Measurements from ENCODE around the gene SURF4. TPM values are rescaled to one million over a fixed set of nuclear protein-coding genes. Genes with fewer than 3 reads are reported as not detected.
"Not testable (repeated sequence)": the region's sequence is repeated elsewhere in the genome, so short reads cannot be mapped to it uniquely, and the experiment has no call there.

Gene SURF4
- total RNA-seq, 2 experiments from 2014 or later: 90.7 to 94.6 TPM

GRCh38 chr9:133340256-133340655 lies 35.6 kb downstream of the SURF4 start:
- POLR2A ChIA-PET: interaction anchor here (1.0 to 1.6 kb wide), 3 partner anchors 8 to 15 kb away, joined by 3 to 5 read pairs (median 5); partner anchors contain the start of genes MED22 and RPL7A
- Mint-ChIP-seq H3K27me3 (no peaks in the 10 kb centered on the region), H3K36me3 (ENCODE audit: low read depth) (peaks cover 51% of the 10 kb centered on the region), H3K4me1 (ENCODE audit: low read depth) (peaks cover 28% of the 10 kb centered on the region), H3K27ac (peak overlapping the region; percentile 47), H3K4me3 (peak overlapping the region; percentile 23), H3K9me3 (no peaks in the 10 kb centered on the region)
- no peaks in the 10 kb centered on the region for H3K9me3 ChIP-seq (ENCODE audit: control insufficient read depth in 1 of 2, insufficient read depth in 1 of 2, low read length in 2 of 2)
- intact Hi-C loops (cut with DNase I, micrococcal nuclease): loop anchor here in 1 of 2 experiments (10.0 kb wide), 1 partner anchor 935 kb away; the partner anchor contains the start of gene TTF1
- peaks cover 38% of the 10 kb centered on the region for H3K4me1 ChIP-seq (ENCODE audit: insufficient read depth, low read length)
- no peak overlapping the region for H3K27ac ChIP-seq (ENCODE audit: low read depth in 1 of 2, low read length in 2 of 2)
- peak in 1 of 14 experiments; percentile 15 for DNase-seq
- no peak for TF ChIP-seq CTCF (IDR thresholded peaks at IDR 0.05)
- no peaks in the 10 kb centered on the region for H3K27me3 ChIP-seq (ENCODE audit: control insufficient read depth in 1 of 2, insufficient read depth in 2 of 2, low read length in 2 of 2)
- H3K36me3 ChIP-seq (ENCODE audit: insufficient read depth, low read length): peaks cover 51% of the 10 kb centered on the region
- ATAC-seq (ENCODE audit: poor library complexity): no peak
- H3K4me3 ChIP-seq (ENCODE audit: low read length): no peak overlapping the region
- CTCF ChIA-PET: interaction anchor here (1.2 kb wide), 1 partner anchor 146 kb away, joined by 3 read pairs; no protein-coding TSS in a partner anchor

- ChIA-PET CTCF (no interaction called here), POLR2A (interaction anchor here (1.0 to 1.6 kb wide), 3 partner anchors 8 to 16 kb away, joined by 3 to 5 read pairs (median 5); partner anchors contain the start of genes MED22 and RPL7A)
- Mint-ChIP-seq H3K36me3 (ENCODE audit: low read depth) (peaks cover 50% of the 10 kb centered on the region), H3K4me1 (ENCODE audit: low read depth) (peaks cover 32% of the 10 kb centered on the region), H3K9me3 (no peaks in the 10 kb centered on the region), H3K27me3 (no peaks in the 10 kb centered on the region), H3K27ac (peak overlapping the region; percentile 47), H3K4me3 (no peak overlapping the region)
- Histone ChIP-seq H3K27ac (ENCODE audit: low read depth in 1 of 2, low read length in 2 of 2) (no peak overlapping the region), H3K4me1 (ENCODE audit: insufficient read depth, low read length) (peaks cover 43% of the 10 kb centered on the region), H3K27me3 (ENCODE audit: control insufficient read depth in 1 of 2, insufficient read depth in 2 of 2, low read length in 2 of 2) (no peaks in the 10 kb centered on the region), H3K36me3 (ENCODE audit: insufficient read depth, low read length) (peaks cover 46% of the 10 kb centered on the region), H3K4me3 (ENCODE audit: low read length) (no peak overlapping the region), H3K9me3 (ENCODE audit: control insufficient read depth in 1 of 2, insufficient read depth in 1 of 2, low read length in 2 of 2) (no peaks in the 10 kb centered on the region)
- intact Hi-C loops (cut with DNase I, micrococcal nuclease): loop anchor here in 1 of 2 experiments (5.0 to 10.0 kb wide), 4 partner anchors 138 to 935 kb away; partner anchors contain the start of genes GTF3C4, SLC2A6 and TTF1
- no peak for ATAC-seq (ENCODE audit: poor library complexity)
- TF ChIP-seq CTCF (IDR thresholded peaks at IDR 0.05): no peak
- DNase-seq: no peak
These were observed 36.2 kb downstream of the SURF4 start for GRCh38 chr9:133339641-133340040.

GRCh38 chr9:133335924-133336811 lies 39.7 kb downstream of the SURF4 start, which contains the start of gene SURF6:
Gene SURF6, minus strand, starts transcription at chr9:133336188. Its CDS starts 56 bp downstream, at chr9:133336132.
- peaks cover 32% of the 10 kb centered on the region for H3K4me1 Mint-ChIP-seq (ENCODE audit: low read depth)

DNA sequence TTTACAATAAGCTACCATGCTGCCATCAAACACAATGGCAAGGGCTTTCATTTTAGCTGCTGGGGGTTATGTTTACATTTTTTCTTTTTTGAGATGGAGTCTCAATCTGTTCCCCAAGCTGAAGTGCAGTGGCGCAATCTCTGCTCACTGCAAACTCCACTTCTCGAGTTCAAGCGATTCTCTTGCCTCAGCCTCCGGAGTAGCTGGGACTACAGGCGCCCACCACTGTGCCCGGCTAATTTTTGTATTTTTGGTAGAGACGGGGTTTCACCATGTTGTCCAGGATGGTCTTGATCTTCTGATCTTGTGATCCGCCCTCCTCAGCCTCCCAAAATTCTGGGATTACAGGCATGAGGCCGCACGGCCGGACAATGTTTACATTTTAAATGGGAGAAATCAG lies 41.0 kb downstream of the SURF4 start:
- H3K27ac ChIP-seq (ENCODE audit: low read depth in 1 of 2, low read length in 2 of 2); ATAC-seq (ENCODE audit: poor library complexity); DNase-seq; H3K9me3 Mint-ChIP-seq; H3K9me3 ChIP-seq (ENCODE audit: control insufficient read depth in 1 of 2, insufficient read depth in 1 of 2, low read length in 2 of 2); H3K27me3 ChIP-seq (ENCODE audit: control insufficient read depth in 1 of 2, insufficient read depth in 2 of 2, low read length in 2 of 2); H3K27me3 Mint-ChIP-seq: not testable (repeated sequence)
- intact Hi-C loops (cut with DNase I, micrococcal nuclease): loop anchor here in 1 of 2 experiments (5.0 kb wide), 5 partner anchors 142 to 663 kb away; partner anchors contain the start of genes GTF3C4, GTF3C5 and SLC2A6
- ChIA-PET CTCF (interaction anchor here (1.0 kb wide), 1 partner anchor 152 kb away, joined by 3 read pairs; no protein-coding TSS in a partner anchor), POLR2A (interaction anchor here (1.1 to 3.2 kb wide), 4 partner anchors 13 to 187 kb away, joined by 3 to 19 read pairs (median 10); partner anchors contain the start of genes MED22, RPL7A and STKLD1)
- Histone ChIP-seq H3K4me1 (ENCODE audit: insufficient read depth, low read length) (peaks cover 42% of the 10 kb centered on the region), H3K4me3 (ENCODE audit: low read length) (peak overlapping the region; percentile 86), H3K36me3 (ENCODE audit: insufficient read depth, low read length) (peaks cover 51% of the 10 kb centered on the region)
- Mint-ChIP-seq H3K4me1 (ENCODE audit: low read depth) (peaks cover 23% of the 10 kb centered on the region), H3K4me3 (peak overlapping the region; percentile 97), H3K27ac (peak overlapping the region; percentile 91), H3K36me3 (ENCODE audit: low read depth) (peaks cover 68% of the 10 kb centered on the region)

More at GRCh38 chr9:133335924-133336811, 39.7 kb downstream of the SURF4 start, which contains the start of gene SURF6:
- ChIA-PET CTCF (no interaction called here), POLR2A (interaction anchor here (1.3 to 3.2 kb wide), 3 partner anchors 12 to 41 kb away, joined by 5 to 19 read pairs (median 16); partner anchors contain the start of genes MED22, RPL7A and STKLD1)
- H3K27ac Mint-ChIP-seq: peak within 1 kb of the TSS; percentile 91
- no peaks in the 10 kb centered on the region for H3K27me3 Mint-ChIP-seq
- intact Hi-C loops (cut with DNase I, micrococcal nuclease): loop anchor here (1.0 to 5.0 kb wide), 9 partner anchors 12 to 664 kb away; partner anchors contain the start of genes MED22 (in 2 of the 2), RPL7A (in 2 of the 2), CACFD1 (in 1 of the 2) and GTF3C4 (in 1 of the 2)
- Histone ChIP-seq H3K36me3 (ENCODE audit: insufficient read depth, low read length) (peaks cover 48% of the 10 kb centered on the region), H3K4me3 (ENCODE audit: low read length) (peak within 1 kb of the TSS; percentile 86), H3K27me3 (ENCODE audit: control insufficient read depth in 1 of 2, insufficient read depth in 2 of 2, low read length in 2 of 2) (no peaks in the 10 kb centered on the region), H3K9me3 (ENCODE audit: control insufficient read depth in 1 of 2, insufficient read depth in 1 of 2, low read length in 2 of 2) (no peaks in the 10 kb centered on the region), H3K4me1 (ENCODE audit: insufficient read depth, low read length) (peaks cover 54% of the 10 kb centered on the region), H3K27ac (ENCODE audit: low read depth in 1 of 2, low read length in 2 of 2) (peak within 1 kb of the TSS; percentile 64 to 77)
- no peaks in the 10 kb centered on the region for H3K9me3 Mint-ChIP-seq
- DNase-seq (peak; percentile 85 to 97 (median 91)), ATAC-seq (ENCODE audit: poor library complexity) (peak; percentile 93)
- TF ChIP-seq CTCF (IDR thresholded peaks at IDR 0.05): no peak
- H3K36me3 Mint-ChIP-seq (ENCODE audit: low read depth): peaks cover 68% of the 10 kb centered on the region
- peak within 1 kb of the TSS; percentile 97 for H3K4me3 Mint-ChIP-seq
